HEK293 (cell line): ENCODE results near the gene C18orf32.

ENCODE experiments used
- CTCF ChIA-PET: fragments of 350-600 bp; formaldehyde crosslinking; extraction: SDS; loops from one replicate; lab custom pipeline; 2021; ENCODE audit warnings: antibody characterized with exemption; lab: Yijun Ruan, JAX
- POLR2A ChIA-PET: fragments of 300-600 bp; formaldehyde crosslinking; extraction: SDS; loops from one replicate; lab custom pipeline; 2020; ENCODE audit warnings: antibody characterized with exemption, inconsistent platforms; lab: Yijun Ruan, JAX
- H3K27ac ChIP-seq: fragments of 200-500 bp; sonication (Bioruptor generic); 2 replicates; pipeline ENCODE4 v1.5.1; 2014; ENCODE audit warnings: low read depth, low read length, control low read depth, inconsistent platforms; ENCODE audit errors: extremely low read depth
- H3K36me3 ChIP-seq, 2 experiments: fragments of 200-500 bp in 1 of 2; sonication (Bioruptor generic) in 1 of 2; 1 replicate in 1 of 2; 2 replicates in 1 of 2; pipeline ENCODE4 v1.5.1; 2014 to 2017; ENCODE audit warnings: inconsistent platforms in 2 of 2, low read length in 2 of 2; ENCODE audit not compliant: control insufficient read depth in 2 of 2, insufficient read depth in 1 of 2
- H3K4me1 ChIP-seq: fragments of 200-500 bp; sonication (Bioruptor generic); 2 replicates; pipeline ENCODE4 v1.5.1; 2014; ENCODE audit warnings: mild to moderate bottlenecking, low read length, inconsistent platforms; ENCODE audit not compliant: control insufficient read depth, insufficient read depth
- H3K4me3 ChIP-seq: 2 replicates; pipeline ENCODE4 v1.5.1; 2011; ENCODE audit warnings: low read depth, mild to moderate bottlenecking, control low read depth, low read length, moderate library complexity
- H3K9me3 ChIP-seq: fragments of 200-500 bp; sonication (Bioruptor generic); 2 replicates; pipeline ENCODE4 v1.5.1; 2014; ENCODE audit warnings: low read depth, low read length, inconsistent platforms; ENCODE audit not compliant: control insufficient read depth, insufficient read depth
- FEZF1 ChIP-seq: fragments of 450-650 bp; formaldehyde crosslinking; IDR thresholded peaks from 2 replicates; pipeline ENCODE4 v1.5.1; 2016; ENCODE audit warnings: missing biosample characterization, missing genetic modification characterization
- GFI1B ChIP-seq: fragments of 450-650 bp; formaldehyde crosslinking; IDR thresholded peaks from 2 replicates; pipeline ENCODE4 v1.5.1; 2016; ENCODE audit warnings: missing biosample characterization, missing genetic modification characterization
- GLIS2 ChIP-seq: fragments of 450-650 bp; formaldehyde crosslinking; IDR thresholded peaks from 2 replicates; pipeline ENCODE4 v1.5.1; 2016; ENCODE audit warnings: missing biosample characterization, missing genetic modification characterization
- IKZF3 ChIP-seq: fragments of 450-650 bp; IDR thresholded peaks from 2 replicates; pipeline ENCODE4 v1.5.0; 2018; ENCODE audit warnings: missing biosample characterization, mild to moderate bottlenecking, missing genetic modification characterization, moderate library complexity
- KLF10 ChIP-seq: fragments of 450-650 bp; IDR thresholded peaks from 2 replicates; pipeline ENCODE4 v1.5.1; 2018; ENCODE audit warnings: missing biosample characterization, mild to moderate bottlenecking, missing genetic modification characterization
- OSR2 ChIP-seq: fragments of 450-650 bp; formaldehyde crosslinking; IDR thresholded peaks from 2 replicates; pipeline ENCODE4 v1.5.1; 2016; ENCODE audit warnings: missing biosample characterization, missing genetic modification characterization
- PRDM1 ChIP-seq: fragments of 450-650 bp; formaldehyde crosslinking; IDR thresholded peaks from 2 replicates; pipeline ENCODE4; 2016; ENCODE audit warnings: missing biosample characterization, missing genetic modification characterization
- SALL2 ChIP-seq: fragments of 450-650 bp; formaldehyde crosslinking; IDR thresholded peaks from 2 replicates; pipeline ENCODE4 v1.5.0; 2017; ENCODE audit warnings: missing biosample characterization, mild to moderate bottlenecking, missing genetic modification characterization, borderline replicate concordance
- TRIM28 ChIP-seq: IDR thresholded peaks from 2 replicates; pipeline ENCODE4 v1.6.1; 2011; ENCODE audit warnings: low read length, control low read depth, borderline replicate concordance
- WT1 ChIP-seq: fragments of 450-650 bp; formaldehyde crosslinking; IDR thresholded peaks from 2 replicates; pipeline ENCODE4 v1.5.1; 2016; ENCODE audit warnings: missing biosample characterization, missing genetic modification characterization
- ZBTB17 ChIP-seq: fragments of 450-650 bp; formaldehyde crosslinking; IDR thresholded peaks from 2 replicates; pipeline ENCODE4 v1.5.1; 2016; ENCODE audit warnings: missing biosample characterization, missing genetic modification characterization
- ZEB2 ChIP-seq: fragments of 450-650 bp; formaldehyde crosslinking; IDR thresholded peaks from 2 replicates; pipeline ENCODE4 v1.5.1; 2016; ENCODE audit warnings: missing biosample characterization, missing genetic modification characterization
- ZIC2 ChIP-seq: fragments of 450-650 bp; formaldehyde crosslinking; IDR thresholded peaks from 2 replicates; pipeline ENCODE4 v1.5.1; 2016; ENCODE audit warnings: missing biosample characterization, missing genetic modification characterization
- ZNF350 ChIP-seq: fragments of 450-650 bp; formaldehyde crosslinking; IDR thresholded peaks from 2 replicates; pipeline ENCODE4 v1.5.0; 2017; ENCODE audit warnings: missing biosample characterization, mild to moderate bottlenecking, missing genetic modification characterization
- ZNF558 ChIP-seq: fragments of 450-650 bp; formaldehyde crosslinking; IDR thresholded peaks from 2 replicates; pipeline ENCODE4 v1.5.1; 2016; ENCODE audit warnings: missing biosample characterization, missing genetic modification characterization
- ZNF580 ChIP-seq: fragments of 450-650 bp; formaldehyde crosslinking; IDR thresholded peaks from 2 replicates; pipeline ENCODE4 v1.5.1; 2016; ENCODE audit warnings: missing biosample characterization, missing genetic modification characterization
- ZNF596 ChIP-seq: fragments of 450-650 bp; IDR thresholded peaks from 2 replicates; pipeline ENCODE4 v1.5.0; 2018; ENCODE audit warnings: missing biosample characterization, mild to moderate bottlenecking, missing genetic modification characterization, moderate library complexity
- ZNF645 ChIP-seq: fragments of 450-650 bp; formaldehyde crosslinking; IDR thresholded peaks from 2 replicates; pipeline ENCODE4; 2016; ENCODE audit warnings: missing biosample characterization, missing genetic modification characterization
- ZNF654 ChIP-seq: fragments of 450-650 bp; formaldehyde crosslinking; IDR thresholded peaks from 2 replicates; pipeline ENCODE4 v1.5.1; 2016; ENCODE audit warnings: low read depth, missing biosample characterization, missing genetic modification characterization
- ZNF670 ChIP-seq: fragments of 450-650 bp; formaldehyde crosslinking; IDR thresholded peaks from 2 replicates; pipeline ENCODE4 v1.5.1; 2016; ENCODE audit warnings: missing biosample characterization, missing genetic modification characterization, low read depth
- ZNF701 ChIP-seq: fragments of 450-650 bp; formaldehyde crosslinking; IDR thresholded peaks from 2 replicates; pipeline ENCODE4 v1.5.1; 2016; ENCODE audit warnings: missing biosample characterization, missing genetic modification characterization
- ZNF707 ChIP-seq: fragments of 450-650 bp; formaldehyde crosslinking; IDR thresholded peaks from 2 replicates; pipeline ENCODE4 v1.5.1; 2016; ENCODE audit warnings: missing biosample characterization, missing genetic modification characterization
- ZNF785 ChIP-seq: fragments of 450-650 bp; formaldehyde crosslinking; IDR thresholded peaks from 2 replicates; pipeline ENCODE4 v1.5.1; 2016; ENCODE audit warnings: missing biosample characterization, missing genetic modification characterization
- ZNF837 ChIP-seq: fragments of 450-650 bp; formaldehyde crosslinking; IDR thresholded peaks from 2 replicates; pipeline ENCODE4 v1.5.1; 2016; ENCODE audit warnings: missing biosample characterization, missing genetic modification characterization
- TF ChIP-seq, protein P1 (sequence below): fragments of 450-650 bp; IDR thresholded peaks from 2 replicates; pipeline ENCODE4 v1.5.1; 2018; ENCODE audit warnings: missing biosample characterization, mild to moderate bottlenecking, missing genetic modification characterization
- TF ChIP-seq, protein P2 (sequence below): fragments of 450-650 bp; formaldehyde crosslinking; IDR thresholded peaks from 2 replicates; pipeline ENCODE4 v1.5.1; 2016; ENCODE audit warnings: missing biosample characterization, missing genetic modification characterization

The C18orf32 gene

DNA sequence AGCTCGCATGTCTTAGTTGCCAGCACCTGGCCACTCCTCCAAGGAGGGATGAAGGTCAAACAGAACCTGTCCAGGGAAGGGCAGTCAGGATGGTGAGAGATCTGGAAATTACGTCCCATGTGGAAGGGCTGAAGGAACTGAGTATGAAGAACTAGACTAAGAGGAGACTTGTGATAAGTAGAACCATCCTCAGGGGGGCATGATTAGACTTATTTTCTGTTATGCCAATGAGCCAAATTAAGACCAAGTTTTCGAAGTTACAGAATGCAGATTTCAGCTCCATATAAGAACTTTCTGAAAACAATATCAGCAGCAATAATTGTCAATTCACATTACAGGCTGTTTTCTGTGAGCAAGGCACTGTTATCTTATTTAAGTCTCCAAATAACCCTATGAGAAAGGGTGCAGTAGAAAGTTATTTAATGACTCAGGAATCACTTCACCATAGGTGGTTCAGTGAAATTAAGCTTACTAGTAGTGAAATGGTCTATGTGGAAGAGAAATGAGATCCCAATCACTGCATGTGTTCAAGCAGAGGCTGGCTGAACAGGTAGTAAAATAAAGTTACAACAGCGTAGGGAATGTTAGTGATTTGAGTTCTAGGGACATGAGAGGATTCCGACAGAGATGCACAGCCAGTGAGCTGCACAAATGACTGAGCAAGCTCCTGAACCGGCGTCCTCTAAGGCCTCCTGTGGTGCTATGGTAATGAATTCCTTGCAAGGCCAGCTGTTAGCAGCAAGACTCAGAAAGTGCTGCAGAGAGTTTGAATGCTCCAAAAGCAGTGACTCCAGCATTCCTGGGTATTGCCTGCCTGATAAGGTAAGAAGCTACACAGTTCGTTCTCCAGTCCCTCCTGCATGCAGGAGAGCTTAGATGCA is 22.1 kb downstream of the C18orf32 start (continued):
- TF ChIP-seq PRDM1 (tag by site-specific recombination) (peak; percentile 87), OSR2 (tag by site-specific recombination) (peak; percentile 42), ZNF654 (peak; percentile 60)
- TF ChIP-seq, protein P1, sequence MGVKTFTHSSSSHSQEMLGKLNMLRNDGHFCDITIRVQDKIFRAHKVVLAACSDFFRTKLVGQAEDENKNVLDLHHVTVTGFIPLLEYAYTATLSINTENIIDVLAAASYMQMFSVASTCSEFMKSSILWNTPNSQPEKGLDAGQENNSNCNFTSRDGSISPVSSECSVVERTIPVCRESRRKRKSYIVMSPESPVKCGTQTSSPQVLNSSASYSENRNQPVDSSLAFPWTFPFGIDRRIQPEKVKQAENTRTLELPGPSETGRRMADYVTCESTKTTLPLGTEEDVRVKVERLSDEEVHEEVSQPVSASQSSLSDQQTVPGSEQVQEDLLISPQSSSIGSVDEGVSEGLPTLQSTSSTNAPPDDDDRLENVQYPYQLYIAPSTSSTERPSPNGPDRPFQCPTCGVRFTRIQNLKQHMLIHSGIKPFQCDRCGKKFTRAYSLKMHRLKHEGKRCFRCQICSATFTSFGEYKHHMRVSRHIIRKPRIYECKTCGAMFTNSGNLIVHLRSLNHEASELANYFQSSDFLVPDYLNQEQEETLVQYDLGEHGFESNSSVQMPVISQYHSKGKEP (tag by site-specific recombination): 0 out of 2 replicates have a peak, but pooled peaks have one; percentile 66

DNA sequence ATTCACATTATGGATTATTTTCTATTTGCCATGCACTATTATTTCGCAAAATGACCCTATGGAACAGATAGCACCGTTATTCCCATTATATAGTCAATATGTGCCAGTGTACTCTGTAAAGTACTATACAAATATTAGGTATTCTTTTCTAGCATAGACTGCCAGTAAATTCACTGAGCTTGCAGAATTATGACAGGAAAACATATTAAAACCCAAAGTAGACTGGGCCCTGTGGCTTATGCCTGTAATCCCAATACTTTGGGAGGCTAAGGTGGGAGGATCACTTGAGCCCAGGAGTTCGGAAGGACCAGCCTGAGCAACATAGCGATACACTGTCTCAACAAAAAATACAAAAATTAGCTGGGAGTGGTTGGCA is 25.4 kb downstream of the C18orf32 start:
- no peaks in the 10 kb centered on the region for H3K36me3 ChIP-seq
- ChIA-PET POLR2A (interaction anchor here (0.7 to 2.7 kb wide), 2 partner anchors 26 to 286 kb away, joined by 3 to 41 read pairs; partner anchors contain the start of gene C18orf32), CTCF (interaction anchor here (0.6 to 1.1 kb wide), 3 partner anchors 588 to 986 kb away, joined by 3 read pairs; no protein-coding TSS in a partner anchor)
- no peak overlapping the region for H3K4me3 ChIP-seq
- peaks cover 4% of the 10 kb centered on the region; the same call in 1 of the 2 replicates for H3K4me1 ChIP-seq
- TF ChIP-seq FEZF1 (tag by site-specific recombination) (no peak), ZNF707 (tag by site-specific recombination) (no peak), TRIM28 (no peak), ZIC2 (no peak), ZNF670 (no peak)
- no peak overlapping the region for H3K27ac ChIP-seq
- no peaks in the 10 kb centered on the region for H3K9me3 ChIP-seq

GRCh38 chr18:49460976-49461601 is 25.9 kb downstream of the C18orf32 start:
- no peaks in the 10 kb centered on the region for H3K36me3 ChIP-seq
- peaks cover 4% of the 10 kb centered on the region; the same call in 1 of the 2 replicates for H3K4me1 ChIP-seq
- ChIA-PET POLR2A (interaction anchor here (0.7 to 2.7 kb wide), 4 partner anchors 15 to 667 kb away, joined by 3 to 41 read pairs (median 3); partner anchors contain the start of gene C18orf32), CTCF (interaction anchor here (0.6 to 1.1 kb wide), 4 partner anchors 440 to 985 kb away, joined by 3 read pairs; no protein-coding TSS in a partner anchor)
- no peak overlapping the region for H3K4me3 ChIP-seq
- H3K27ac ChIP-seq: peak overlapping the region; percentile 89; the same call in 1 of the 2 replicates
- no peaks in the 10 kb centered on the region for H3K9me3 ChIP-seq
- no peak for TF ChIP-seq GLIS2 (tag by site-specific recombination)
- 0 out of 2 replicates have a peak, but pooled peaks have one; percentile 4 for TF ChIP-seq ZNF580
- no peak for TF ChIP-seq IKZF3 (tag by site-specific recombination)
- TF ChIP-seq GFI1B (tag by site-specific recombination): no peak
- peak; percentile 38; the same call in 1 of the 2 replicates for TF ChIP-seq ZBTB17 (tag by site-specific recombination)
- TF ChIP-seq ZNF701 (tag by site-specific recombination): no peak
- TF ChIP-seq, protein P2, sequence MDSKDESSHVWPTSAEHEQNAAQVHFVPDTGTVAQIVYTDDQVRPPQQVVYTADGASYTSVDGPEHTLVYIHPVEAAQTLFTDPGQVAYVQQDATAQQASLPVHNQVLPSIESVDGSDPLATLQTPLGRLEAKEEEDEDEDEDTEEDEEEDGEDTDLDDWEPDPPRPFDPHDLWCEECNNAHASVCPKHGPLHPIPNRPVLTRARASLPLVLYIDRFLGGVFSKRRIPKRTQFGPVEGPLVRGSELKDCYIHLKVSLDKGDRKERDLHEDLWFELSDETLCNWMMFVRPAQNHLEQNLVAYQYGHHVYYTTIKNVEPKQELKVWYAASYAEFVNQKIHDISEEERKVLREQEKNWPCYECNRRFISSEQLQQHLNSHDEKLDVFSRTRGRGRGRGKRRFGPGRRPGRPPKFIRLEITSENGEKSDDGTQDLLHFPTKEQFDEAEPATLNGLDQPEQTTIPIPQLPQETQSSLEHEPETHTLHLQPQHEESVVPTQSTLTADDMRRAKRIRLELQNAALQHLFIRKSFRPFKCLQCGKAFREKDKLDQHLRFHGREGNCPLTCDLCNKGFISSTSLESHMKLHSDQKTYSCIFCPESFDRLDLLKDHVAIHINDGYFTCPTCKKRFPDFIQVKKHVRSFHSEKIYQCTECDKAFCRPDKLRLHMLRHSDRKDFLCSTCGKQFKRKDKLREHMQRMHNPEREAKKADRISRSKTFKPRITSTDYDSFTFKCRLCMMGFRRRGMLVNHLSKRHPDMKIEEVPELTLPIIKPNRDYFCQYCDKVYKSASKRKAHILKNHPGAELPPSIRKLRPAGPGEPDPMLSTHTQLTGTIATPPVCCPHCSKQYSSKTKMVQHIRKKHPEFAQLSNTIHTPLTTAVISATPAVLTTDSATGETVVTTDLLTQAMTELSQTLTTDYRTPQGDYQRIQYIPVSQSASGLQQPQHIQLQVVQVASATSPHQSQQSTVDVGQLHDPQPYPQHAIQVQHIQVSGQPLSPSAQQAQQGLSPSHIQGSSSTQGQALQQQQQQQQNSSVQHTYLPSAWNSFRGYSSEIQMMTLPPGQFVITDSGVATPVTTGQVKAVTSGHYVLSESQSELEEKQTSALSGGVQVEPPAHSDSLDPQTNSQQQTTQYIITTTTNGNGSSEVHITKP (tag by site-specific recombination): no peak
- TF ChIP-seq ZNF558: 0 out of 2 replicates have a peak, but pooled peaks have one; percentile 52
- no peak for TF ChIP-seq SALL2
- TF ChIP-seq ZNF785 (tag by site-specific recombination): peak; percentile 3; the same call in 1 of the 2 replicates
- TF ChIP-seq ZNF645: no peak
- TF ChIP-seq ZNF837 (tag by site-specific recombination): no peak
- TF ChIP-seq WT1 (tag by site-specific recombination): no peak
- TF ChIP-seq ZNF596 (tag by site-specific recombination): peak; percentile 44; the same call in 1 of the 2 replicates
- TF ChIP-seq ZEB2 (tag by site-specific recombination): 0 out of 2 replicates have a peak, but pooled peaks have one; percentile 1
- no peak for TF ChIP-seq ZNF350
- no peak for TF ChIP-seq KLF10 (tag by site-specific recombination)
